ENCODE measurements around the gene CAV3. TPM values are rescaled to one million over a fixed set of nuclear protein-coding genes. Genes with fewer than 3 reads are reported as not detected.

The CAV3 gene
- total and polyA plus RNA-seq, 10 of the 15 experiments (the other 5 are each of a cell fraction or from before 2014, with no cell fraction given), result not detected

GRCh38 chr3:8768364-8769087, 34.9 kb downstream of the CAV3 start (continued):
- no peak for TF ChIP-seq CTCF (IDR thresholded peaks at IDR 0.05 in 2 of 3, conservative IDR thresholded peaks at IDR 0.05 in 1 of 3; ENCODE audit: control insufficient read depth in 2 of 3, extremely low read depth in 1 of 3, insufficient read depth in 1 of 3, low read depth in 3 of 3, low read length in 3 of 3)
- TF ChIP-seq CREB1 (IDR thresholded peaks at IDR 0.05; ENCODE audit: low read depth), result peak; percentile 24; the same call in 1 of the 2 replicates
- no peak for TF ChIP-seq NFIC (IDR thresholded peaks at IDR 0.05; ENCODE audit: low read depth, low read length)
- TF ChIP-seq HSF1 (IDR thresholded peaks at IDR 0.05; ENCODE audit: low read depth, low read length), result peak; percentile 80; the same call in 1 of the 2 replicates
- peak; percentile 74 for TF ChIP-seq BCL3 (IDR thresholded peaks at IDR 0.05; ENCODE audit: borderline replicate concordance, insufficient read depth, low read depth, low read length, poor library complexity, severe bottlenecking)
- no peak for TF ChIP-seq CHD4 (IDR thresholded peaks at IDR 0.05)
- TF ChIP-seq, protein P1, sequence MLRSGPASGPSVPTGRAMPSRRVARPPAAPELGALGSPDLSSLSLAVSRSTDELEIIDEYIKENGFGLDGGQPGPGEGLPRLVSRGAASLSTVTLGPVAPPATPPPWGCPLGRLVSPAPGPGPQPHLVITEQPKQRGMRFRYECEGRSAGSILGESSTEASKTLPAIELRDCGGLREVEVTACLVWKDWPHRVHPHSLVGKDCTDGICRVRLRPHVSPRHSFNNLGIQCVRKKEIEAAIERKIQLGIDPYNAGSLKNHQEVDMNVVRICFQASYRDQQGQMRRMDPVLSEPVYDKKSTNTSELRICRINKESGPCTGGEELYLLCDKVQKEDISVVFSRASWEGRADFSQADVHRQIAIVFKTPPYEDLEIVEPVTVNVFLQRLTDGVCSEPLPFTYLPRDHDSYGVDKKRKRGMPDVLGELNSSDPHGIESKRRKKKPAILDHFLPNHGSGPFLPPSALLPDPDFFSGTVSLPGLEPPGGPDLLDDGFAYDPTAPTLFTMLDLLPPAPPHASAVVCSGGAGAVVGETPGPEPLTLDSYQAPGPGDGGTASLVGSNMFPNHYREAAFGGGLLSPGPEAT (IDR thresholded peaks at IDR 0.05; ENCODE audit: low read depth), result peak; percentile 87
- TF ChIP-seq KDM1A (IDR thresholded peaks at IDR 0.05; ENCODE audit: borderline replicate concordance), result no peak
- TF ChIP-seq IKZF1 (conservative IDR thresholded peaks at IDR 0.05), result peak; percentile 29; the same call in 1 of the 2 replicates
- no peak for TF ChIP-seq E4F1 (IDR thresholded peaks at IDR 0.05; ENCODE audit: borderline replicate concordance, partially characterized antibody)
- peak; percentile 55 for TF ChIP-seq MTA2 (IDR thresholded peaks at IDR 0.05; ENCODE audit: low read depth)
- no peak for TF ChIP-seq ATF7 (IDR thresholded peaks at IDR 0.05; ENCODE audit: low read depth)
- TF ChIP-seq, protein P2, sequence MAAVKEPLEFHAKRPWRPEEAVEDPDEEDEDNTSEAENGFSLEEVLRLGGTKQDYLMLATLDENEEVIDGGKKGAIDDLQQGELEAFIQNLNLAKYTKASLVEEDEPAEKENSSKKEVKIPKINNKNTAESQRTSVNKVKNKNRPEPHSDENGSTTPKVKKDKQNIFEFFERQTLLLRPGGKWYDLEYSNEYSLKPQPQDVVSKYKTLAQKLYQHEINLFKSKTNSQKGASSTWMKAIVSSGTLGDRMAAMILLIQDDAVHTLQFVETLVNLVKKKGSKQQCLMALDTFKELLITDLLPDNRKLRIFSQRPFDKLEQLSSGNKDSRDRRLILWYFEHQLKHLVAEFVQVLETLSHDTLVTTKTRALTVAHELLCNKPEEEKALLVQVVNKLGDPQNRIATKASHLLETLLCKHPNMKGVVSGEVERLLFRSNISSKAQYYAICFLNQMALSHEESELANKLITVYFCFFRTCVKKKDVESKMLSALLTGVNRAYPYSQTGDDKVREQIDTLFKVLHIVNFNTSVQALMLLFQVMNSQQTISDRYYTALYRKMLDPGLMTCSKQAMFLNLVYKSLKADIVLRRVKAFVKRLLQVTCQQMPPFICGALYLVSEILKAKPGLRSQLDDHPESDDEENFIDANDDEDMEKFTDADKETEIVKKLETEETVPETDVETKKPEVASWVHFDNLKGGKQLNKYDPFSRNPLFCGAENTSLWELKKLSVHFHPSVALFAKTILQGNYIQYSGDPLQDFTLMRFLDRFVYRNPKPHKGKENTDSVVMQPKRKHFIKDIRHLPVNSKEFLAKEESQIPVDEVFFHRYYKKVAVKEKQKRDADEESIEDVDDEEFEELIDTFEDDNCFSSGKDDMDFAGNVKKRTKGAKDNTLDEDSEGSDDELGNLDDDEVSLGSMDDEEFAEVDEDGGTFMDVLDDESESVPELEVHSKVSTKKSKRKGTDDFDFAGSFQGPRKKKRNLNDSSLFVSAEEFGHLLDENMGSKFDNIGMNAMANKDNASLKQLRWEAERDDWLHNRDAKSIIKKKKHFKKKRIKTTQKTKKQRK (IDR thresholded peaks at IDR 0.05; ENCODE audit: low read depth, low read length), result no peak
- TF ChIP-seq RUNX3 (IDR thresholded peaks at IDR 0.05; ENCODE audit: low read length), result 0 out of 2 replicates have a peak, but pooled peaks have one; percentile 14
